HCT116 (cell line): ENCODE measurements around the gene ANAPC2. TPM values are rescaled to one million over a fixed set of nuclear protein-coding genes. Genes with fewer than 3 reads are reported as not detected.

Experiments used
- ATAC-seq: fragments of 200-7000 bp; cut with Tn5 transposase; 2 replicates; pipeline ENCODE4 v1.9.1; 2020; ENCODE audit warnings: mild to moderate bottlenecking, moderate library complexity
- BruUV-seq: library from RNA; stranded (reverse); fragments of 400-500 nt; replicated peaks from 2 replicates; lab custom pipeline; 2021; lab: Mats Ljungman, UMichigan
- CTCF ChIA-PET: fragments of 300-600 bp; sonication (Branson Sonifier 250); formaldehyde crosslinking; loops from one replicate; lab custom pipeline; 2021; ENCODE audit warnings: antibody characterized with exemption; lab: Charles Lee
- POLR2A ChIA-PET: fragments of 300-600, 350-600 bp; sonication (Branson Sonifier 250); formaldehyde crosslinking; loops from one replicate; lab custom pipeline; 2021; ENCODE audit warnings: antibody characterized with exemption; lab: Charles Lee
- RAD21 ChIA-PET, 2 experiments: fragments of 300-600 bp; sonication (Branson Sonifier 250); formaldehyde crosslinking; loops; one replicate each; lab custom pipeline; 2023; ENCODE audit warnings: low total read pairs in 2 of 2; ENCODE audit not compliant: uncharacterized antibody in 2 of 2, unreplicated experiment in 2 of 2, low non-redundant PET in 1 of 2; lab: Charles Lee
- DNase-seq: peaks from one replicate; pipeline ENCODE4 v3.0.0-alpha.2; 2010; ENCODE audit warnings: low read depth, low spot score
- H2AFZ ChIP-seq: fragments of 200-600 bp; shearing (Covaris generic), sonication (generic); 2 replicates; pipeline ENCODE4 v1.6.1; 2017; ENCODE audit warnings: low read depth, mixed run types, mixed read lengths, antibody characterized with exemption, low read length; ENCODE audit not compliant: poor library complexity, severe bottlenecking
- H3K27ac ChIP-seq: 2 replicates; pipeline ENCODE4 v1.5.1; 2012; ENCODE audit warnings: low read depth, low read length
- H3K27me3 ChIP-seq: fragments of 200-600 bp; sonication (generic); 2 replicates; pipeline ENCODE4 v1.6.1; 2016; ENCODE audit warnings: mixed run types, low read length, mixed read lengths; ENCODE audit not compliant: insufficient read depth
- H3K36me3 ChIP-seq, 2 experiments: fragments of 200-500 bp in 1 of 2; fragments of 200-600 bp in 1 of 2; sonication (Bioruptor generic) in 1 of 2; sonication (generic) in 1 of 2; 2 replicates each; pipeline versions ENCODE4 v1.5.1 to v1.6.1; 2014 to 2016; ENCODE audit warnings: low read length in 2 of 2, inconsistent platforms in 1 of 2, mixed read lengths in 1 of 2, mixed run types in 1 of 2; ENCODE audit not compliant: insufficient read depth in 2 of 2, control insufficient read depth in 1 of 2
- H3K4me1 ChIP-seq, 2 experiments: fragments of 200-600 bp in 1 of 2; sonication (generic) in 1 of 2; 2 replicates each; pipeline versions ENCODE4 v1.5.1 to v1.6.1; 2012 to 2017; ENCODE audit warnings: low read length in 2 of 2, inconsistent platforms in 1 of 2, mild to moderate bottlenecking in 1 of 2, mixed read lengths in 1 of 2, mixed run types in 1 of 2, moderate library complexity in 1 of 2; ENCODE audit not compliant: insufficient read depth in 2 of 2, control insufficient read depth in 1 of 2
- H3K4me2 ChIP-seq: fragments of 200-600 bp; sonication (generic); 2 replicates; pipeline ENCODE4 v1.6.1; 2017; ENCODE audit warnings: mixed run types, low read length, mixed read lengths
- H3K4me3 ChIP-seq, 2 experiments: fragments of 200-600 bp in 1 of 2; sonication (generic) in 1 of 2; replicated peaks in 1 of 2; 2 replicates each; pipeline ENCODE4 v1.5.1; 2011 to 2016; ENCODE audit warnings: low read length in 2 of 2, control low read depth in 1 of 2, low read depth in 1 of 2, mild to moderate bottlenecking in 1 of 2, mixed read lengths in 1 of 2, mixed run types in 1 of 2
- H3K79me2 ChIP-seq: fragments of 200-600 bp; sonication (generic); 2 replicates; pipeline ENCODE4 v1.6.1; 2017; ENCODE audit warnings: mild to moderate bottlenecking, mixed run types, low read length, moderate library complexity, mixed read lengths; ENCODE audit not compliant: insufficient read depth
- H3K9ac ChIP-seq: fragments of 200-600 bp; sonication (generic); 2 replicates; pipeline ENCODE4 v1.6.1; 2016; ENCODE audit warnings: low read length, mixed read lengths
- H3K9me2 ChIP-seq: fragments of 200-600 bp; sonication (generic), shearing (Covaris generic); 2 replicates; pipeline ENCODE4 v1.6.1; 2017; ENCODE audit warnings: mixed run types, mild to moderate bottlenecking, moderate library complexity; ENCODE audit not compliant: insufficient read depth
- H3K9me3 ChIP-seq, 2 experiments: fragments of 200-500 bp in 1 of 2; fragments of 200-600 bp in 1 of 2; sonication (Bioruptor generic) in 1 of 2; sonication (generic) in 1 of 2; 2 replicates each; pipeline ENCODE4 v1.6.1; 2014 to 2017; ENCODE audit warnings: low read length in 2 of 2, mixed read lengths in 2 of 2, inconsistent platforms in 1 of 2, low read depth in 1 of 2, mild to moderate bottlenecking in 1 of 2, mixed run types in 1 of 2, moderate library complexity in 1 of 2; ENCODE audit not compliant: control insufficient read depth in 1 of 2, insufficient read depth in 1 of 2
- H4K20me1 ChIP-seq: fragments of 200-600 bp; sonication (generic), shearing (Covaris generic); 2 replicates; pipeline ENCODE4 v1.6.1; 2017; ENCODE audit warnings: mixed run types, mild to moderate bottlenecking, moderate library complexity; ENCODE audit not compliant: insufficient read depth
- ZBTB33 ChIP-seq: IDR thresholded peaks from 2 replicates; pipeline ENCODE4 v1.6.1; 2011; ENCODE audit warnings: mild to moderate bottlenecking, low read length, moderate library complexity; ENCODE audit not compliant: insufficient replicate concordance; ENCODE audit errors: extremely low read depth
- intact Hi-C: fragments of 100-400 bp; cut with micrococcal nuclease; formaldehyde crosslinking; loops from 2 replicates; pipeline ENCODE4 v1.10.0; 2022
- total RNA-seq: library from RNA; stranded (reverse); gene quantifications from one replicate; pipeline ENCODE4 v1.2.1, GENCODE V29; 2021; ENCODE audit not compliant: unreplicated experiment
- TF ChIP-seq, protein P1 (sequence below): IDR thresholded peaks from 2 replicates; pipeline ENCODE4 v1.6.1; 2012; ENCODE audit warnings: low read depth

The ANAPC2 gene
- total RNA-seq, 1 experiment from 2014 or later = 75.5 TPM

DNA sequence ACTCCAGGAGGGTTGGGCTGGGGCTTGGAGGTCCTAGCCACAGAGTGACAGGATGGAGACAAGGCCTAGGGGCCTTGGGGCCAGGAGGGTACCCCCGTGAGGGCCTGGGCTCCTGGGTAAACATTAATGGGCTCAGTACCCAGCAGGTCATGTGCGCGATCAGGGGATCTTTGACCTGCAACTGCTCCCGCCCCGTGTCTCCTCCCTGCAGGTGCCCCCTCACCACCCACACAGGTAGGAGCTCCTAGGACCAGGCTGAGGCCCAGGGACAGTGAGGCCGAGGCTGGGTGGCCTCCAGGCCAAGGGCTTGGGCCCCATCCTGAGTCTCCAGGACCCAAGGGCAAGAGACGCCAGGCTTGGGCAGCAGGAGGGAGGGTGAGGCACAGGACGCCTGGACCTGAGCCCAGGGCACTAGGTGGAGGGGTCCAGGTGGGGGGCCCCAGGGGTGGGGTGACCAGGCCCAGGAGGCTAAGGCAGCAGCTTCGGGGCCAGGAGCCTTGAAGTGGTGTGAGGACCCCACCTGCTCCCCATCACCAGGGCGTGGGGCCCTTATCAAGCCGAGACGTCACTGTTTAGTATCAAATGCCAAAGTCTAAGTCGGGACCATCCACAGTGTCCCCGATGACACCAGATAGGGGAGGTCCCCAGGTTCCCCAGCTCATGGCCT lies 42.5 kb upstream of the ANAPC2 start, which contains the start of gene SLC34A3:
SLC34A3 (plus strand) TSS at position 197 of the 667 bp plus-strand sequence. CDS start 802 bp downstream, outside the sequence.
- H3K4me1 ChIP-seq = peaks cover 27 to 38% of the 10 kb centered on the region in 2 experiments
- H3K4me3 ChIP-seq = no peak within 1 kb of the TSS
- no peak within 1 kb of the TSS for H3K4me2 ChIP-seq
- BruUV-seq = no TSS peak
- H3K9ac ChIP-seq = no peak within 1 kb of the TSS
- CTCF ChIA-PET = no interaction called here
- TF ChIP-seq, protein P1, sequence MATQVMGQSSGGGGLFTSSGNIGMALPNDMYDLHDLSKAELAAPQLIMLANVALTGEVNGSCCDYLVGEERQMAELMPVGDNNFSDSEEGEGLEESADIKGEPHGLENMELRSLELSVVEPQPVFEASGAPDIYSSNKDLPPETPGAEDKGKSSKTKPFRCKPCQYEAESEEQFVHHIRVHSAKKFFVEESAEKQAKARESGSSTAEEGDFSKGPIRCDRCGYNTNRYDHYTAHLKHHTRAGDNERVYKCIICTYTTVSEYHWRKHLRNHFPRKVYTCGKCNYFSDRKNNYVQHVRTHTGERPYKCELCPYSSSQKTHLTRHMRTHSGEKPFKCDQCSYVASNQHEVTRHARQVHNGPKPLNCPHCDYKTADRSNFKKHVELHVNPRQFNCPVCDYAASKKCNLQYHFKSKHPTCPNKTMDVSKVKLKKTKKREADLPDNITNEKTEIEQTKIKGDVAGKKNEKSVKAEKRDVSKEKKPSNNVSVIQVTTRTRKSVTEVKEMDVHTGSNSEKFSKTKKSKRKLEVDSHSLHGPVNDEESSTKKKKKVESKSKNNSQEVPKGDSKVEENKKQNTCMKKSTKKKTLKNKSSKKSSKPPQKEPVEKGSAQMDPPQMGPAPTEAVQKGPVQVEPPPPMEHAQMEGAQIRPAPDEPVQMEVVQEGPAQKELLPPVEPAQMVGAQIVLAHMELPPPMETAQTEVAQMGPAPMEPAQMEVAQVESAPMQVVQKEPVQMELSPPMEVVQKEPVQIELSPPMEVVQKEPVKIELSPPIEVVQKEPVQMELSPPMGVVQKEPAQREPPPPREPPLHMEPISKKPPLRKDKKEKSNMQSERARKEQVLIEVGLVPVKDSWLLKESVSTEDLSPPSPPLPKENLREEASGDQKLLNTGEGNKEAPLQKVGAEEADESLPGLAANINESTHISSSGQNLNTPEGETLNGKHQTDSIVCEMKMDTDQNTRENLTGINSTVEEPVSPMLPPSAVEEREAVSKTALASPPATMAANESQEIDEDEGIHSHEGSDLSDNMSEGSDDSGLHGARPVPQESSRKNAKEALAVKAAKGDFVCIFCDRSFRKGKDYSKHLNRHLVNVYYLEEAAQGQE = no peak
- TF ChIP-seq ZBTB33 = no peak
- TF ChIP-seq, all 23 proteins: peak for 0
- Histone ChIP-seq H3K27ac (no peak within 1 kb of the TSS; the same call in 1 of the 2 replicates), H3K9me3 (no peaks in the 10 kb centered on the region), H3K79me2 (no peaks in the 10 kb centered on the region), H3K27me3 (no peaks in the 10 kb centered on the region), H3K9me2 (no peaks in the 10 kb centered on the region), H2AFZ (no peak within 1 kb of the TSS), H3K36me3 (no peaks in the 10 kb centered on the region), H4K20me1 (no peaks in the 10 kb centered on the region)
- ChIA-PET RAD21 (no interaction called here), POLR2A (no interaction called here)
- no peak for DNase-seq
- no peak for ATAC-seq
- intact Hi-C loops = no loop called here
